Heart right ventricle (tissue), 16 donors: Measurements from ENCODE around the gene CADM1. TPM values are rescaled to one million over a fixed set of nuclear protein-coding genes. Genes with fewer than 3 reads are reported as not detected.
A peak's percentile ranks its signal among the peaks of the same experiment; 100 is the strongest.

ENCODE experiments used
- ATAC-seq, 8 donors: fragments of 200-7000 bp; cut with Tn5 transposase; one replicate each; pipeline ENCODE4 v1.9.1; 2020; ENCODE audit warnings: mild to moderate bottlenecking in 8 of 8, moderate library complexity in 8 of 8, moderate number of reproducible peaks in 1 of 8
- DNase-seq, 2 donors: peaks; one replicate each; pipeline ENCODE4 v3.0.0-alpha.2; 2020
- H3K27ac ChIP-seq, 10 donors: fragments of 200-600 bp; sonication (generic) in 2 of 10; one replicate each; pipeline versions ENCODE4 v1.5.0 to v1.8.0; 2020 to 2022; ENCODE audit warnings: mild to moderate bottlenecking in 3 of 10
- H3K27me3 ChIP-seq, 7 donors: fragments of 200-600 bp; one replicate each; pipeline ENCODE4 v1.8.0; 2021 to 2022; ENCODE audit warnings: mild to moderate bottlenecking in 2 of 7
- H3K36me3 ChIP-seq, 9 donors: fragments of 200-600 bp; sonication (generic) in 1 of 9; one replicate each; pipeline versions ENCODE4 v1.5.0 to v1.8.0; 2020 to 2022; ENCODE audit warnings: mild to moderate bottlenecking in 2 of 9
- H3K4me1 ChIP-seq, 9 donors: fragments of 200-600 bp; sonication (generic) in 1 of 9; one replicate each; pipeline versions ENCODE4 v1.5.0 to v1.8.0; 2020 to 2022; ENCODE audit warnings: mild to moderate bottlenecking in 4 of 9
- H3K4me3 ChIP-seq, 10 donors: fragments of 200-600 bp; sonication (generic) in 2 of 10; one replicate each; pipeline versions ENCODE4 v1.5.0 to v1.8.0; 2020 to 2022; ENCODE audit warnings: mild to moderate bottlenecking in 7 of 10, moderate library complexity in 2 of 10
- H3K9me3 ChIP-seq, 11 donors: fragments of 200-600 bp in 10 of 11; sonication (generic) in 2 of 11; one replicate each; pipeline versions ENCODE4 v1.5.0 to v1.8.0; 2013 to 2022; ENCODE audit warnings: mild to moderate bottlenecking in 2 of 11, control low read depth in 1 of 11, moderate library complexity in 1 of 11
- CTCF ChIP-seq, 9 donors: fragments of 200-600 bp; sonication (generic) in 2 of 9; IDR thresholded peaks; one replicate each; pipeline versions ENCODE4 v1.5.0 to v1.8.0; 2021 to 2022; ENCODE audit warnings: antibody characterized with exemption in 9 of 9, mild to moderate bottlenecking in 5 of 9, moderate library complexity in 1 of 9
- WGBS, 2 donors: extraction: QIAGEN DNeasy Blood & Tissue Kit; methylation state at CpG; one replicate each; pipeline ENCODE4 v1.1.7; 2013; ENCODE audit warnings: inconsistent platforms in 1 of 2; 5-methylcytosine and 5-hydroxymethylcytosine counted together
- intact Hi-C, 10 donors: fragments of 100-400 bp; cut with DNase I; formaldehyde crosslinking; loops; one replicate each; pipeline versions ENCODE4 v1.11.1 to v1.14.2; 2022
- polyA plus RNA-seq, 2 donors: library from polyadenylated mRNA; stranded (reverse); fragments of 200-250 nt; gene quantifications; one replicate each; pipeline ENCODE4 v1.2.3, GENCODE V29; 2013
- total RNA-seq, 10 donors: library from RNA; stranded (reverse); fragmentation: NEBNext Ultra II Directional in 3 of 10; extraction: Animal tissue kit (Norgen Biotek cat#: 25700) in 3 of 10; gene quantifications; one replicate each; pipeline versions ENCODE4 v1.2.1 to v1.2.4, GENCODE V29; 2021 to 2023
- donor health status: Arrhythmogenic right ventricular cardiomyopathy.
- donor health status: ischemic (EF 13 %, LVEDD 7.1; RV severe dilation, severe dysfunction).
- donor health status: healthy with polysubstance abuse.
- donor health status: DM: no; HTN: yes; CAD: no.
- donor health status: DM: no; HTN: no; CAD: no.
- donor health status: ischemic (EF 25% LVEDD 6.9; RV normal size, moderate dysfunction).
- donor health status: ischemic (EF 25% LVEDD 5.7; RV mildly dilated, moderate dysfunction).
- donor health status: healthy.
- donor health status: DM: yes; HTN: yes; CAD: no.
- donor health status: Ischemic cardiomyopathy.
- donor health status: ischemic (EF 35%, LVEDD 5.7; RV mildly dilated, moderate dysfunction).
- donor health status: nonischemic (EF 11% LVEDD 7.7; RV severe dilation, severe dysfunction).
- donor health status: DM: yes; HTN: yes; CAD: no.
- donor health status: PGD.
- donor health status: ischemic (EF 29% LVEDD 5.4; RV normal size, mild dysfunction).
- donor health status: nonischemic (EF 23%, LVEDD 6.1; RV moderate dilation, normal function).

CADM1 gene
- total and polyA plus RNA-seq, 12 donors, result 10.2 to 83.0 (median 41.4) TPM

GRCh38 chr11:115267238-115267781, 236.9 kb downstream of the CADM1 start:
- ATAC-seq (peak in 3 of 8 donors; percentile 39), DNase-seq (no peak)
- H3K27ac ChIP-seq, result peak overlapping the region in 5 of 10 donors; percentile 36 to 60 (median 52)
- intact Hi-C loops, result no loop called here
- TF ChIP-seq CTCF (IDR thresholded peaks at IDR 0.05), result no peak
- no peaks in the 10 kb centered on the region for H3K9me3 ChIP-seq
- H3K27me3 ChIP-seq, result no peaks in the 10 kb centered on the region
- no peaks in the 10 kb centered on the region for H3K36me3 ChIP-seq
- peaks cover 0 to 29% (median 3%) of the 10 kb centered on the region in 9 donors for H3K4me1 ChIP-seq
- no peak overlapping the region for H3K4me3 ChIP-seq
- WGBS, 2 donors, result 36 to 53% methylated on average over 8 of the region's 8 CpGs

- Histone ChIP-seq H3K36me3 (no peaks in the 10 kb centered on the region), H3K27ac (no peak overlapping the region), H3K27me3 (no peaks in the 10 kb centered on the region), H3K9me3 (no peaks in the 10 kb centered on the region), H3K4me1 (peaks cover 0 to 29% (median 3%) of the 10 kb centered on the region in 9 donors), H3K4me3 (no peak overlapping the region)
- intact Hi-C loops, result no loop called here
- DNase-seq (no peak), ATAC-seq (no peak)
- no peak for TF ChIP-seq CTCF (IDR thresholded peaks at IDR 0.05)
- WGBS, 2 donors, result 76% methylated on average over 5 of the region's 5 CpGs
Measured at GRCh38 chr11:115266066-115266639, 238.1 kb downstream of the CADM1 start.

- intact Hi-C loops, result no loop called here
- no peak for DNase-seq
- Histone ChIP-seq H3K9me3 (no peaks in the 10 kb centered on the region), H3K27ac (no peak overlapping the region), H3K36me3 (no peaks in the 10 kb centered on the region), H3K27me3 (no peaks in the 10 kb centered on the region), H3K4me3 (no peak overlapping the region), H3K4me1 (peaks cover 0 to 29% (median 3%) of the 10 kb centered on the region in 9 donors)
- WGBS, 2 donors, result 47 to 49% methylated on average over 5 of the region's 5 CpGs
- no peak for ATAC-seq
- TF ChIP-seq CTCF (IDR thresholded peaks at IDR 0.05), result no peak
Measured at GRCh38 chr11:115263799-115264656, 240.2 kb downstream of the CADM1 start.

- TF ChIP-seq CTCF (IDR thresholded peaks at IDR 0.05), result no peak
- Histone ChIP-seq H3K36me3 (no peaks in the 10 kb centered on the region), H3K27ac (no peak overlapping the region), H3K4me3 (no peak overlapping the region), H3K9me3 (no peaks in the 10 kb centered on the region), H3K4me1 (no peaks in the 10 kb centered on the region), H3K27me3 (no peaks in the 10 kb centered on the region)
- intact Hi-C loops, result no loop called here
- DNase-seq, result no peak
- no peak for ATAC-seq
- WGBS, 2 donors, result 85 to 90% methylated on average over 5 of the region's 5 CpGs
Measured at GRCh38 chr11:115258216-115258615, 246.0 kb downstream of the CADM1 start.
